SU-DHL-6 (cell line): Measurements from ENCODE around the gene KCNC3.

Experiments
- H2AFZ ChIP-seq: fragments of 200-600 bp; sonication (generic); 2 replicates; pipeline ENCODE4 v1.6.1; 2014; ENCODE audit warnings: low read depth, mild to moderate bottlenecking, moderate library complexity, mixed read lengths, antibody characterized with exemption, low read length; ENCODE audit not compliant: severe bottlenecking
- H3F3A ChIP-seq: fragments of 200-600 bp; shearing (Covaris generic); 2 replicates; pipeline ENCODE4 v1.6.0; 2016; ENCODE audit warnings: antibody characterized with exemption, mild to moderate bottlenecking; ENCODE audit not compliant: insufficient read depth
- H3K27ac ChIP-seq: fragments of 200-600 bp; sonication (generic); 2 replicates; pipeline ENCODE4 v1.5.1; 2016; ENCODE audit warnings: low read depth, mild to moderate bottlenecking, low read length, moderate library complexity, mixed read lengths
- H3K27me3 ChIP-seq: fragments of 200-600 bp; sonication (generic), shearing (Covaris generic); 2 replicates; pipeline ENCODE4 v1.6.0; 2014; ENCODE audit warnings: mild to moderate bottlenecking, low read length
- H3K36me3 ChIP-seq: fragments of 200-600 bp; sonication (generic); 2 replicates; pipeline ENCODE4 v1.6.1; 2014; ENCODE audit warnings: mild to moderate bottlenecking, low read length, mixed read lengths
- H3K4me2 ChIP-seq: fragments of 300-600, 200-600 bp; shearing (Covaris generic), sonication (generic); 2 replicates; pipeline ENCODE4 v1.6.0; 2014; ENCODE audit warnings: low read length, low read depth, mild to moderate bottlenecking; ENCODE audit not compliant: poor library complexity, severe bottlenecking
- H3K4me3 ChIP-seq: fragments of 200-600 bp; sonication (generic); 2 replicates; pipeline ENCODE4 v1.5.1; 2014; ENCODE audit warnings: antibody characterized with exemption, low read length, mild to moderate bottlenecking, mixed read lengths; ENCODE audit not compliant: insufficient read depth, poor library complexity, severe bottlenecking
- H3K79me2 ChIP-seq: fragments of 200-600 bp; sonication (generic); 2 replicates; pipeline ENCODE4 v1.6.1; 2014; ENCODE audit warnings: mild to moderate bottlenecking, low read length, moderate library complexity; ENCODE audit not compliant: insufficient read depth
- H3K9ac ChIP-seq: fragments of 200-600 bp; sonication (generic); 2 replicates; pipeline ENCODE4 v1.7.0; 2014; ENCODE audit warnings: mild to moderate bottlenecking, low read length
- H3K9me2 ChIP-seq: fragments of 200-600 bp; sonication (generic); replicated peaks from 2 replicates; pipeline ENCODE4 v1.6.1; 2014; ENCODE audit warnings: low read length; ENCODE audit not compliant: insufficient read depth
- H3K9me3 ChIP-seq: fragments of 200-600 bp; sonication (generic); 2 replicates; pipeline ENCODE4 v1.6.1; 2014; ENCODE audit warnings: low read length, mixed read lengths; ENCODE audit not compliant: insufficient read depth
- H4K20me1 ChIP-seq: fragments of 200-600 bp; sonication (generic); 2 replicates; pipeline ENCODE4 v1.6.1; 2014; ENCODE audit warnings: low read depth, mild to moderate bottlenecking, antibody characterized with exemption, low read length, moderate library complexity, mixed read lengths
- CTCF ChIP-seq: fragments of 200-600 bp; sonication (generic); IDR thresholded peaks from one replicate; pipeline ENCODE4 v1.5.1; 2017; ENCODE audit warnings: antibody characterized with exemption, mild to moderate bottlenecking, low read length, moderate library complexity; ENCODE audit not compliant: insufficient read depth, poor library complexity, severe bottlenecking
- EZH2phosphoT487 ChIP-seq: fragments of 200-600 bp; sonication (generic), shearing (Covaris generic); conservative IDR thresholded peaks from 2 replicates; pipeline ENCODE4 v1.6.1; 2018; ENCODE audit warnings: mild to moderate bottlenecking, antibody characterized with exemption, low read length, moderate library complexity, mixed read lengths

The KCNC3 gene

DNA sequence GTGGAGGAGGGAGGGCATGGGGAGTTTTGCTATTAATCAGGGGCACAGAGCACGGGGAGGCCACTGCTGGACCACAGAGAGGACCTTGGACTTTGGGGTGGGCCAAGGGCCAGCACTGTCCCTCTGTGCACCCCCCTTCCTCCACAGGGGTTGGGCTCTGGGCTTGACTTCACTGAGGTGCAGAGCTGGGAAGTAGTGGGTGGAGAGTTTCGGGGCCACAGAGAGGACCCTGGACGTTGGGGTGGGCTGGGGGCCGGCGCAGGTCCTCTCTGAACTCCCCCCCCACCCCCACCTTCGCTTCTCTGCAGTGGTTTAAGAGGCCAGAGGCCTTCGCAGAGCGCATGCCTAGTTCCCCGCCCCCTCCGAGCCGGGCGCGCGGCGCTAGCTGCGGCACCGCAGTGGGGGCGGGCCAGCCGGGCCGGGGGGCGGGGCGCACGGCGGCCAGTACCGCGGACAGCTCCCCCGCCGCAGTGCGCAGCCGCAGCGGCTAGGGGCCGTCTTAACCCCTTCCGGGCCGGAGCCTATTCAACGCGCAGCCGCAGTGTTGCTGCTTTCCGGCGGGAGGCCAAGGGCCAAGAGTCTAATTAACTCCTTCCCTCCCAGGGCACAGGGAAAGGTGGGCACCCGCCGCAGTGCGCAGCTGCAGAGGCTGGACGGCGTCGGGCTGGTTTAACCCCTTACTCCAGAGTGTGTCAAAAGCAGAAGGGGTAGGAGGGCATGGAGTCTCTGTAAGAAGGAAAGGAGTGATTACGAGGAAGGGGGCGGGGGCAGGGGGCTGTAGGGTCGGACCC is 3.7 kb downstream of the KCNC3 start:
- no peaks in the 10 kb centered on the region for H3K9me2 ChIP-seq
- H2AFZ ChIP-seq: no peak overlapping the region
- H3K9ac ChIP-seq: no peak overlapping the region
- no peaks in the 10 kb centered on the region for H3K27me3 ChIP-seq
- no peaks in the 10 kb centered on the region for H3K36me3 ChIP-seq
- H3K4me2 ChIP-seq: peak overlapping the region; percentile 61
- peaks cover 4% of the 10 kb centered on the region for H3F3A ChIP-seq
- TF ChIP-seq CTCF: no peak
- no peak for TF ChIP-seq EZH2phosphoT487
- no peak overlapping the region for H3K27ac ChIP-seq
- 0 out of 2 replicates have a peak, but pooled peaks cover 9% of the 10 kb centered on the region for H4K20me1 ChIP-seq
- no peaks in the 10 kb centered on the region for H3K9me3 ChIP-seq
- H3K4me3 ChIP-seq: no peak overlapping the region
- H3K79me2 ChIP-seq: 0 out of 2 replicates have a peak, but pooled peaks cover 3% of the 10 kb centered on the region

- Histone ChIP-seq H3K4me2 (no peak overlapping the region), H3K4me3 (no peak overlapping the region), H3K27ac (no peak overlapping the region), H3K9ac (no peak overlapping the region), H3K9me3 (no peaks in the 10 kb centered on the region), H2AFZ (no peak overlapping the region), H3K79me2 (0 out of 2 replicates have a peak, but pooled peaks cover 3% of the 10 kb centered on the region), H3K27me3 (no peaks in the 10 kb centered on the region), H3F3A (no peaks in the 10 kb centered on the region), H3K36me3 (no peaks in the 10 kb centered on the region), H3K9me2 (no peaks in the 10 kb centered on the region), H4K20me1 (0 out of 2 replicates have a peak, but pooled peaks cover 9% of the 10 kb centered on the region)
- no peak for TF ChIP-seq CTCF
- TF ChIP-seq EZH2phosphoT487: no peak
Measured at GRCh38 chr19:50324331-50324730, 4.8 kb downstream of the KCNC3 start.

DNA sequence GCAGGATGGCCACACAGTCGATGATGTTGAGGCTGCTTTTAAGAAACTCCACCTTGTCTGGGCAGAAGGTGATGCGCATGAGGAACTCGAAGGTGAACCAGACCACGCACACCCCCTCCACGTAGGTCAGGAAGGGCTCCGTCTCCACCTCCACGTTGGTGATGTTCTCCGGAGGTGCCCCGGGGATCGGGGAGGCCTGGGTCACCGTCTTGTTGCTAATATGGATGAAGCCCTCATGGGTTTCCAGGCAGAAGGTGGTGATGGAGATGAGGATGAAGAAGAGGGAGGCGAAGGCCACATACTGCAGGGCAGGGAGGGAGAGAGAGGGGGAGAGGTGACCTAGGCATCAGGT is 5.4 kb downstream of the KCNC3 start:
- Histone ChIP-seq H3F3A (no peaks in the 10 kb centered on the region), H2AFZ (no peak overlapping the region), H3K36me3 (no peaks in the 10 kb centered on the region), H3K9me2 (no peaks in the 10 kb centered on the region), H3K9ac (no peak overlapping the region), H3K9me3 (no peaks in the 10 kb centered on the region), H3K27ac (no peak overlapping the region), H3K4me2 (no peak overlapping the region), H3K4me3 (no peak overlapping the region), H3K79me2 (0 out of 2 replicates have a peak, but pooled peaks cover 3% of the 10 kb centered on the region), H4K20me1 (0 out of 2 replicates have a peak, but pooled peaks cover 9% of the 10 kb centered on the region), H3K27me3 (no peaks in the 10 kb centered on the region)
- no peak for TF ChIP-seq EZH2phosphoT487
- no peak for TF ChIP-seq CTCF
